Stimulated activated CD8-positive, alpha-beta memory T cell treated with anti-CD3 and anti-CD28 coated beads, Interleukin-7, amount 100 ng/mL, for 48 hours (primary cell): ENCODE measurements around the gene FAM181A.

Source experiments
- DNase-seq, 2 donors: peaks; one replicate each; pipeline ENCODE4 v3.0.0-alpha.2; 2020; ENCODE audit warnings: low read depth in 1 of 2; ENCODE audit errors: extremely low read depth in 1 of 2

FAM181A gene

GRCh38 chr14:93947282-93947681 lies 20.1 kb downstream of the FAM181A start:
- DNase-seq = no peak

- no peak for DNase-seq
These were observed 22.4 kb downstream of the FAM181A start for GRCh38 chr14:93949511-93950075.

GRCh38 chr14:93950948-93951634 lies 23.9 kb downstream of the FAM181A start:
- DNase-seq = no peak

- no peak for DNase-seq
These were observed 24.7 kb downstream of the FAM181A start for GRCh38 chr14:93951635-93952540.

GRCh38 chr14:93952829-93953228 lies 25.7 kb downstream of the FAM181A start:
- no peak for DNase-seq

GRCh38 chr14:93953263-93953662 lies 26.1 kb downstream of the FAM181A start:
- no peak for DNase-seq

- no peak for DNase-seq
These were observed 26.8 kb downstream of the FAM181A start for GRCh38 chr14:93953739-93954515.

- DNase-seq = no peak
These were observed 27.3 kb downstream of the FAM181A start for GRCh38 chr14:93954516-93954830.

GRCh38 chr14:93954900-93955849 lies 28.0 kb downstream of the FAM181A start:
- no peak for DNase-seq

GRCh38 chr14:93955850-93956481 lies 28.8 kb downstream of the FAM181A start:
- DNase-seq = no peak

GRCh38 chr14:93956514-93957332 lies 29.6 kb downstream of the FAM181A start:
- DNase-seq = no peak

GRCh38 chr14:93957333-93957710 lies 30.2 kb downstream of the FAM181A start:
- DNase-seq = no peak

GRCh38 chr14:93957751-93958566 lies 30.8 kb downstream of the FAM181A start:
- DNase-seq = no peak

GRCh38 chr14:93958567-93959238 lies 31.6 kb downstream of the FAM181A start:
- DNase-seq = no peak

- DNase-seq = peak; percentile 86 to 97
These were observed 32.3 kb downstream of the FAM181A start for GRCh38 chr14:93959239-93960107.

- peak in 1 of 2 donors; percentile 45 for DNase-seq
These were observed 32.9 kb downstream of the FAM181A start for GRCh38 chr14:93960108-93960475.
